ENCODE results near the gene ZNF648.
A peak's percentile ranks its signal among the peaks of the same experiment; 100 is the strongest.
"Not testable (repeated sequence)": the region's sequence is repeated elsewhere in the genome, so short reads cannot be mapped to it uniquely, and the experiment has no call there.

The ZNF648 gene

DNA sequence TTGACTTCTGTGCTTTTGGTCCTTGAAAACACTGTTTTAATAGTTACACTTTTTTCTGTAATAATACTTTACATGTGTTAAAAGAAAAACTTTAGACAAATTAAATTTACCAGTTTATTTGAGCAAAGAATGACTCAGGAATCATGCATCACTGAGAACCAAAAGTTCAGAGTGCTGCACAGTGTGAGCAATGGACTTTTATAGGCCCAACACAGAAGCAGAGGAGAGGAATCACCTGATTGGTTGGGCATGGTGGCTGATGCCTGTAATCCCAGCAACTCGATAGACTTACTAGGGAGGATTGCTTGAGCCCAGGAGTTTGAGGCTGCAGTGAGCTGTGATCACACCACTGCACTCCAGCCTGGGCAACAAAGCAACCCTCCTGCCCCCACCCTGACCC, 29.3 kb downstream of the ZNF648 start:
- TF ChIP-seq, protein P1, sequence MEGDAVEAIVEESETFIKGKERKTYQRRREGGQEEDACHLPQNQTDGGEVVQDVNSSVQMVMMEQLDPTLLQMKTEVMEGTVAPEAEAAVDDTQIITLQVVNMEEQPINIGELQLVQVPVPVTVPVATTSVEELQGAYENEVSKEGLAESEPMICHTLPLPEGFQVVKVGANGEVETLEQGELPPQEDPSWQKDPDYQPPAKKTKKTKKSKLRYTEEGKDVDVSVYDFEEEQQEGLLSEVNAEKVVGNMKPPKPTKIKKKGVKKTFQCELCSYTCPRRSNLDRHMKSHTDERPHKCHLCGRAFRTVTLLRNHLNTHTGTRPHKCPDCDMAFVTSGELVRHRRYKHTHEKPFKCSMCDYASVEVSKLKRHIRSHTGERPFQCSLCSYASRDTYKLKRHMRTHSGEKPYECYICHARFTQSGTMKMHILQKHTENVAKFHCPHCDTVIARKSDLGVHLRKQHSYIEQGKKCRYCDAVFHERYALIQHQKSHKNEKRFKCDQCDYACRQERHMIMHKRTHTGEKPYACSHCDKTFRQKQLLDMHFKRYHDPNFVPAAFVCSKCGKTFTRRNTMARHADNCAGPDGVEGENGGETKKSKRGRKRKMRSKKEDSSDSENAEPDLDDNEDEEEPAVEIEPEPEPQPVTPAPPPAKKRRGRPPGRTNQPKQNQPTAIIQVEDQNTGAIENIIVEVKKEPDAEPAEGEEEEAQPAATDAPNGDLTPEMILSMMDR (IDR thresholded peaks at IDR 0.05; ENCODE audit: insufficient read depth, low read depth, low read length, missing control alignments): no peak
- DNase-seq (ENCODE audit: low read depth): no peak
- no peak overlapping the region for H3K4me3 ChIP-seq (ENCODE audit: low read depth, low read length)

DNA sequence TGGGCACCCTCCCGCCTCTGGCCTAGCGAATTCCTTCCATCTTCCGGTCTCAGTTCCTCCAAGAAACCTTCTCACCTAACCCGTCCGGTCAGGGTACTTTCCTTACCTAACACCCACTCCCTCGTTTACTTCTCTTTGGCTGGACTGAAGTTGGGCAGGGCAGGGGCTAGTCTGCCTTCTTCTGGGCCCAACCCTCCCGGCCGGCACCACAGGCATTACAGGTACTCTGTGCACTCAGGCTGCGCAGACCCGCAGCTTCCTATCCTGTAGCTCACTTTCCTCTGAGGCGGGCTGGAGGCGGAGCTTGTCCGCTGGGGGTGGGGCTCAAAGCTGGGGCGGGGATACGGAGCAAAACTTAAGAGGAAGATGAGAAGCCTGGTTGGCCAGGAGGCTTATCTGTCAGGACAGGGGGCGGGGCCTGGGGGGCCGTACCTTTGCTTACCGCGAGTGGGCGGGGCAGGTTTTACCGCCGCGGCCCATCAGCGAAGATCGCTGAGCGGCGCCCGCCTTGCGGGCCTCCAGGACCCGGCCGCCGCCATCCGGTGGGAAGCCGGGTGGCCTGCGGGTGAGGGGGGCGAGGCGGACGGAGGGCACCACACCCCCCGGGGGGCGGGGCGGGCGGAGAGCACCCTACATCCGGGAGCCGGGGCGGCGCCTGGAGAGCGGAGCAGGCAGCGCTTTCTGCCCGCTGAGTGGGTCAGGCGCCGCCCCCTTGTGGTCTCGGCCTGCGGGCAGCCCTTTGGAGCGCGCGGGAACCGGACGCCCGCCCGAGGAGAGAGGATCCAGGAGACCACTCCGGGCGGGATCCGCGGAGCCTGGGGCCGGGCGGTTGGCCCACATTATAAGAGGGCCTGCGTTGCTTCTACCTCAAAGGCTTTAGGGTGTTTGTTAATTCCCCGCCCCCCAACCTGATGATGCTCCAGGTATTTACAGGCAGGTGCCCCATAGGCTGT, 31.9 kb downstream of the ZNF648 start:
- TF ChIP-seq, protein P1 (IDR thresholded peaks at IDR 0.05; ENCODE audit: insufficient read depth, low read depth, low read length, missing control alignments): peak; percentile 32
- peak overlapping the region; percentile 75 for H3K4me3 ChIP-seq (ENCODE audit: low read depth, low read length)
- peak; percentile 98 for DNase-seq (ENCODE audit: low read depth)

DNA sequence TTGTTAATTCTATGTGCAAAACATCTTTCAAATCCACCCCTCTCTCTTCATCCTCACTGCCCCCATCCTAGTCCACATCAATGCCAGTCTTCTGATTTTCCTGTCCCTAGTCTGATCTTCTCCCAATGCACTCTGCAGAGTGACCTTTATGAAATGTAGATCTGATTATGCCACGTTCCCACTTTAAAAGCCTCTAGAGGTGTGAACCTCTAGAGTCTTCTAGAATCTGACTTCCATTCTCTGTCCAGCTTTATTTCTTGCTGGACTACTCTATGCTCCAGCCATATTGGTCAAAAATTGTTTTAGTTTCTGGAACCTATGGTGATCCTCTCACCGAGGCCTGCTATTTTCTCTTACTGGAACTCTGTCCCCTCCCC, 32.5 kb downstream of the ZNF648 start:
- H3K4me3 ChIP-seq (ENCODE audit: low read depth, low read length): peak overlapping the region; percentile 75
- no peak for DNase-seq (ENCODE audit: low read depth)
- TF ChIP-seq, protein P1 (IDR thresholded peaks at IDR 0.05; ENCODE audit: insufficient read depth, low read depth, low read length, missing control alignments): no peak

DNA sequence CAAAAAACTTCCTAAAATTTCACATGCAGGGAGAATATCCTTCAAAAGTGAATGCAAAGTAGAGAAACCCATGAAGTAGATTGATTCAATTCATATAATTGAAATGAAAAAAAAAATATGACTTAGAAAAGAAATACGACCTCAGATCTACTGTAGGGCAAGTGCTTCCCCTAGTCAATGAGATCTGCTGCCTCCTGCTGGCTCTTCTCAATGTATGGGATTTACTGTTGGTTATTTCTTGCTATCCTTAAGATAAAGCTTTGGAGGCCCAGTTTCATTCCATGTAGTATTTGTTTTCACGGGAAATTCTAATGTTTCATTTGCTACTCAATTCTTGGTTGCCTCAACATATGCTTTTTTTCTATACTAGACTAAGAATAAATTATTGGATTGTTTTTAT, 46.2 kb downstream of the ZNF648 start:
- TF ChIP-seq, protein P1 (IDR thresholded peaks at IDR 0.05; ENCODE audit: insufficient read depth, low read depth, low read length, missing control alignments): peak; percentile 12
- DNase-seq (ENCODE audit: low read depth): peak; percentile 8
- H3K4me3 ChIP-seq (ENCODE audit: low read depth, low read length): no peak overlapping the region

DNA sequence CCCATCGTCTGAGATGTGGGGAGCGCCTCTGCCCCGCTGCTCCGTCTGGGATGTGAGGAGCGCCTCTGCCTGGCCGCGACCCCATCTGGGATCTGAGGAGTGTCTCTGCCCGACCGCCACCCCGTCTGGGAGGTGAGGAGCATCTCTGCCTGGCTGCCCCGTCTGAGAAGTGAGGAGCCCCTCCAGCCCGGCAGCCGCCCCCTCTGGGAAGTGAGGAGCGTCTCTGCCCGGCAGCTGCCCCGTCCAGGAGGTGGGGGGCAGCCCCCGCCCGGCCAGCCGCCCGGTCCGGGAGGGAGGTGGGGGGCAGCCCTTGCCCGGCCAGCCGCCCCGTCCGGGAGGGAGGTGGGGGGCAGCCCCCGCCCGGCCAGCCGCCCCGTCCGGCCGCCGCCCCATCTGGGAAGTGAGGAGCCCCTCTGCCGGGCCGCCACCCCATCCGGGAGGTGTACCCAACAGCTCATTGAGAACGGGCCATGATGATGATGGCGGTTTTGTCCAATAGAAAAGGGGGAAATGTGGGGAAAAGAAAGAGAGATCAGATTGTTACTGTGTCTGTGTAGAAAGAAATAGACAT, 50.6 kb downstream of the ZNF648 start:
- H3K4me3 ChIP-seq (ENCODE audit: low read depth, low read length); DNase-seq (ENCODE audit: low read depth): not testable (repeated sequence)

DNA sequence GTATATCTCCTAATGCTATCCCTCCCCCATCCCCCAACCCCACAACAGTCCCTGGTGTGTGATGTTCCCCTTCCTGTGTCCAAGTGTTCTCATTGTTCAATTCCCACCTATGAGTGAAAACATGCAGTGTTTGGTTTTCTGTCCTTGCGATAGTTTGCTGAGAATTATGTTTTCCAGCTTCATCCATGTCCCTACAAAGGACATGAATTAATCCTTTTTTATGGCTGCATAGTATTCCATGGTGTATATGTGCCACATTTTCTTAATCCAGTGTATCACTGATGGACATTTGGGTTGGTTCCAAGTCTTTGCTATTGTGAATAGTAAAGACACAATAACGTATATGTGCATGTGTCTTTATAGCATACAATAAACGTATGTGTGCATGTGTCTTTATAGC, 56.1 kb downstream of the ZNF648 start:
- H3K4me3 ChIP-seq (ENCODE audit: low read depth, low read length); DNase-seq (ENCODE audit: low read depth): not testable (repeated sequence)

DNA sequence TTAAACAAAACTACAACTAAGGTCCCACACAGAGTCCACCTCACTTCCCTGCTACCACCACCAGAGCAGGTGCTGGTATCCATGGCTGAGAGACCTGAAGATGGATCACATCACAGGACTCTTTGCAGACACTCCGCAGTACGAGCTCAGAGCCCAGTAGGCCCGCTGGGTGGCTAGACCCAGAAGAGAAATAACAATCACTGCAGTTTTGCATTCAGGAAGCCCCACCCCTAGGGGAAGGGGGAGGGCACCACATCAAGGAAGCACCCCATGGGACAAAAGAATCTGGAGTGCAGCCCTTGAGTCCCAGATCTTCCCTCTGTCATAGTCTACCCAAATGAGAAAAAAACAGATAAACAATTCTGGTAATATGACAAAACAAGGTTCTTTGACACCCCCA, 56.9 kb downstream of the ZNF648 start:
- TF ChIP-seq, protein P1 (IDR thresholded peaks at IDR 0.05; ENCODE audit: insufficient read depth, low read depth, low read length, missing control alignments): no peak
- H3K4me3 ChIP-seq (ENCODE audit: low read depth, low read length): no peak overlapping the region
- no peak for DNase-seq (ENCODE audit: low read depth)

All from GM12865 (cell line).